GM19324 (cell line): ENCODE results near the gene CBLN3.
"Not testable (repeated sequence)": the region's sequence is repeated elsewhere in the genome, so short reads cannot be mapped to it uniquely, and the experiment has no call there.

Experiments
- ATAC-seq: cut with Tn5 transposase; IDR thresholded peaks from one replicate; pipeline ENCODE4 v1.9.1; 2021; ENCODE audit warnings: mild to moderate bottlenecking, moderate library complexity; ENCODE audit not compliant: unreplicated experiment, low FRiP score

CBLN3 gene

GRCh38 chr14:24429395-24430142 lies at the start of gene CBLN3, which contains the start of gene KHNYN:
CBLN3 (minus strand) TSS chr14:24429668; CDS start chr14:24429054, 614 bp downstream.
KHNYN (plus strand) TSS chr14:24429954; CDS start chr14:24430731, 777 bp downstream.
- peak; percentile 87 for ATAC-seq

- ATAC-seq = no peak
Observed at GRCh38 chr14:24475261-24475660, 45.8 kb upstream of the CBLN3 start.

GRCh38 chr14:24473211-24473610 lies 43.7 kb upstream of the CBLN3 start:
- no peak for ATAC-seq

- ATAC-seq = not testable (repeated sequence)
Observed at GRCh38 chr14:24470450-24470849, 41.0 kb upstream of the CBLN3 start.

GRCh38 chr14:24465805-24466204 lies 36.3 kb upstream of the CBLN3 start:
- ATAC-seq = no peak

- ATAC-seq = no peak
Observed at GRCh38 chr14:24465368-24465767, 35.9 kb upstream of the CBLN3 start.

DNA sequence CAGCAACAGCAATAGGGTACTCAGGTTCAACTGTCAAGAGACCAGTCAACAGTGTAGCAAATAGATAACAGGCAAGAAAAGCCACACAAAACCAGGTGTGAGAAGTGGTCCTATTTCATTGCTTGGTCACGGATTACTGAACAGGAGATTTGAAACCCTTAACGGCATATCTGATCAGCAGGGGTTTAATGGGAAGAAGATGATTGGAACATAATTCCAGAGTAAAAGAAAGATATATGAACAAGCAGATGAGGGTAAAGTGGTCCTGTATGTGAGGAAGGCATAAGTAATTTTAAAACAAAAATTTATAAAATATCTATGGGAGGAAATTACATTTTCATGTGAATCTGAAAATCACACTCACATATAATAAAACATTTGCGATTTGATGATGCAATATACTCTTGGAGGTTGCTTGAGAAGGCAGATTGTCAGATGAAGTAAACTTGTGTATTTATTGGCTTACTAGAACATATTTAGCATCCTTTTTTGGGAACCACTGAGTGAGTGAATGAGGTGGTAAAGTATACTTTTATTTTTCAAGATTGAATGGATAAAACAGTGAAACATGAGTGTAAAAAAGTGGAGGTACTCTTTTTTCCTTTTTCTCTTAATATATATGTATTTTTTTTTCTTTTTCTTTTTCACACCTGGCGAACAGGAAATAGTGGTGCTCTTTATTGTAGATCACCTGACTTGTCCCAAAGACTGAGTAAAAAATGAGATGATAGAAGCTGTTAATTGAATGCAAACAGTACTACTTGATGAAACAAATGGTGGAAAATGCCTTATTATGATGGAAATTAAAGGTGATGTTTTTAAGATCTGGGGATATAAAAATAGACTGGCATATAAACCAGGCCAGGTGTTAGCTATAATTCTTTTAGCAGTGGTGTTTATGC lies 34.7 kb upstream of the CBLN3 start:
- ATAC-seq = no peak

- ATAC-seq = no peak
Observed at GRCh38 chr14:24463017-24463883, 33.8 kb upstream of the CBLN3 start.

GRCh38 chr14:24461336-24461735 lies 31.9 kb upstream of the CBLN3 start:
- no peak for ATAC-seq

- no peak for ATAC-seq
Observed at GRCh38 chr14:24459331-24459730, 29.9 kb upstream of the CBLN3 start.

DNA sequence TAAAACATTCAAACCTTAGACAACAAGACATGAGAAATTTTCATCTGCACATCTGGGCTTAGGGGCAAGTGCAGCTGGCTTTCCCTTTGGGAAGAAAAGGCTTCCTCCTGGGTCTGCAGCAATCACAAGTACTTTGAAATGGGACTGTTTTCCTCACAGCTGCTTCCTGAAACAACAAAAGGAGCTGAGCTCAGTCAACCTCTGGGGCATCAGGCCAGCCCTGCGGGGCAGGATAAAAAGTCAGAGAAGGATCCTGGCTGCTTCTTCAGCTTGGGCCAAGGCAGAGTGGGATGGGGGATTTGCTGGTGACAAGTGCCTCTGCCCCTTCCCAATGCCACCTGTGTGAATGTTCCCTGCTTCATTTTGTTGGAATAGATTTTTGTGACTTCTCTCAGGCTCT lies 29.3 kb upstream of the CBLN3 start:
- ATAC-seq = no peak

GRCh38 chr14:24456980-24457379 lies 27.5 kb upstream of the CBLN3 start:
- ATAC-seq = no peak

DNA sequence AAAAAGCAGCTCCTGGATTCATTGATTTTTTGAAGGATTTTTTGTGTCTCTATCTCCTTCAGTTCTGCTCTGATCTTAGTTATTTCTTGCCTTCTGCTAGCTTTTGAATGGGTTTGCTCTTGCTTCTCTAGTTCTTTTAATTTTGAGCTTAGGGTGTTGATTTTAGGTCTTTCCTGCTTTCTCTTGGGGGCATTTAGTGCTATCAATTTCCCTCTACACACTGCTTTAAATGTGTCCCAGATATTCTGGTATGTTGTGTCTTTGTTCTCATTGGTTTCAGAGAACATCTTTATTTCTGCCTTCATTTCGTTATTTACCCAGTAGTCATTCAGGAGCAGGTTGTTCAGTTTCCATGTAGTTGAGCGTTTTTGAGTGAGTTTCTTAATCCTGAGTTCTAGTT lies 21.4 kb upstream of the CBLN3 start:
- ATAC-seq = not testable (repeated sequence)

GRCh38 chr14:24443053-24443665 lies 13.7 kb upstream of the CBLN3 start:
- no peak for ATAC-seq

DNA sequence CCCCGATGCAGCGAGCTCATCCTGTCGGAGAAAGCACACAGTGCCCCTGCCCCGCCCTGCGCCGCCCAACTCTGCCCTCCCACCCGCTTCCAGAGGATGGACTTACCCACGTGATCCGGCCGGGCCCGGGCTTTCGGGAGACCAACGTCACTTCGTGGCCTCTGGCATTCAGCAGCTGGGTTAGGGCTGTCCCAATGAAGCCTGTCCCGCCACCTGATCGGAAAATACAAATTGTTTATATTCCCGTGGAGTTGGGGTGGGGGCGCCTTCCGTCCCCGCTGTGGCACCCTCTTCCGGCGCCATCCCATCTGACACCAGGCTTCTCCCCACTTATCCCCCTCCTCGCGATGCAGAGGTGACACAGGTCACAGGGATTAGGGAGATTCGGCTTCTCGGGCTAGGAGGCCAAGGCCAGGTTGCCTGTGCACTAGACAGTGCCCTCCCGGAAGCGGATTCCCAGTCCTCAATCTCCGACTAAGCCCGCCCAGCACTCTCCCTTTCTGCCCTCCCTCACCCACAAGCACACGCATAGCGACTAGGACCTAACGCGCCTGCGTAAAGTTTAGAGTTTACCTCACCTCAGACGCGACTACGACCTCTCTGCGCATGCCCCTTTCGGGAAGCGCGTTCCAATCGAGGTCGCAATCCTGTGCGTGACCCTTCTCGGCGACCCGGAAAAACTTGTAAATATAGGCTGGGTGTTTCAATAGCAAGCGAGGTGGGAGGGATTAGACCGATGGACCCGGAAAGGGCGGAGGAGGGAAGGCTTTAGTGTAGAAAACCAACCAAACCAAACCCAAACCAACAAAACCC lies 13.0 kb upstream of the CBLN3 start, which contains the start of gene SDR39U1:
SDR39U1 (minus strand) TSS at position 537 of the 813 bp plus-strand sequence; CDS start at position 530, 7 bp downstream.
- peak; percentile 95 for ATAC-seq

DNA sequence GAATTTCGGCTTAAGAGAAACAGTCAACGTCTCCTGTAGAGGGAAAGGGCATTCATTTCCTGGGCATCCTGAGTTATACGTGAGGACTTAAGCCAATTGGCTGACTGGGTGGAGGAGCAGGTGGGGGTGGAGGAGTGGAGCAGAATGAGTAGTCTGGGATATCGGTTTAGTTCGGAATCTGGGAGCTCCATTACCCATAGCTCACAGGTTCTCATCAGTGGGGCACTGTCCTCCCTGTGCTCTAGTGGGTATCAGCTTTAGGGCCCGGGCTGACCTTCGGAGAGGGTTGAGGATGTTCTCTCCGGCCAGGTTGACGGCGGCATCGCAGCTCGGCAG lies 12.4 kb upstream of the CBLN3 start:
- ATAC-seq = no peak

- ATAC-seq = no peak
Observed at GRCh38 chr14:24441485-24441884, 12.0 kb upstream of the CBLN3 start.

GRCh38 chr14:24440606-24441399 lies 11.3 kb upstream of the CBLN3 start:
- ATAC-seq = no peak
